ENCODE measurements around the gene BANK1.
A peak's percentile ranks its signal among the peaks of the same experiment; 100 is the strongest.

Gene BANK1

DNA sequence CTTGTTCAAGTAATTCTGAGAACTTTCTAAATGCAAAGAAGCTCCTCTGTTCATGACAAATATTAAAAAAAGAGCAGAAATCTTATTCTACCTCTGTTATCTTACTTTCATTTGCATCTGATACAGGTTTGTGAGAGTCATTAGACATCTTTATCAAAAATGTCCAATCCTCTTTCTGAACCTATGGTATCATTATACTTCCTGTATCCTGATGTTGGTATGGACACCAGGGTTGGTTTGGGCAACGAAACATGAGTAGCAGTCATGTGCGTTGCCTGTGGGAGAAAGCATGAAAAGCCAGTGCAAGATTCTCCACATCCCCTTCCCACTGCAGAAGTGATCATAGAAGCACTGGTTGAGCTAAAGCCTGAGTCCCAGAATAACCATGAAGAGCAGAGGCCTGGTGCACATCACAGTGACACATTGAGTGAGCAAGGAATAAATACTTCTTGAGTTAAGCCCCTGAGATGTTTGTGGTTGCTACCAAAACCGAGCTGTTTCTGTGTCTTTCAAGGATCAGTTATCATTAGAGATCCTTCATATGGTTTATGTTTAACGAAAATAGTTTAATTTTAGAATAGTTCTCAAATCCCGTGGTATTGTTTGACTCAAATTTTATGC, 197.2 kb downstream of the BANK1 start:
- no peaks in the 10 kb centered on the region for H3K36me3 ChIP-seq (ENCODE audit: insufficient read depth, low read length)
- no peaks in the 10 kb centered on the region for H4K20me1 ChIP-seq (ENCODE audit: insufficient read depth, low read length)
- no peak overlapping the region for H3K4me3 ChIP-seq (ENCODE audit: low read depth in 1 of 2, low read length in 2 of 2)
- no peak overlapping the region for H3K27ac ChIP-seq (ENCODE audit: low read length)
- H3K9me3 ChIP-seq (ENCODE audit: insufficient read depth, low read length, severe bottlenecking): no peaks in the 10 kb centered on the region
- DNase-seq (no peak), ATAC-seq (ENCODE audit: insufficient read depth, low read depth) (no peak)
- H3K27me3 ChIP-seq (ENCODE audit: insufficient read depth, low read length, poor library complexity): no peaks in the 10 kb centered on the region
- no peak overlapping the region for H2AFZ ChIP-seq (ENCODE audit: low read depth, low read length)
- H3K4me1 ChIP-seq (ENCODE audit: insufficient read depth, low read length): no peaks in the 10 kb centered on the region
- H3K4me2 ChIP-seq (ENCODE audit: insufficient read depth, low read length): no peak overlapping the region
- TF ChIP-seq, protein P1, sequence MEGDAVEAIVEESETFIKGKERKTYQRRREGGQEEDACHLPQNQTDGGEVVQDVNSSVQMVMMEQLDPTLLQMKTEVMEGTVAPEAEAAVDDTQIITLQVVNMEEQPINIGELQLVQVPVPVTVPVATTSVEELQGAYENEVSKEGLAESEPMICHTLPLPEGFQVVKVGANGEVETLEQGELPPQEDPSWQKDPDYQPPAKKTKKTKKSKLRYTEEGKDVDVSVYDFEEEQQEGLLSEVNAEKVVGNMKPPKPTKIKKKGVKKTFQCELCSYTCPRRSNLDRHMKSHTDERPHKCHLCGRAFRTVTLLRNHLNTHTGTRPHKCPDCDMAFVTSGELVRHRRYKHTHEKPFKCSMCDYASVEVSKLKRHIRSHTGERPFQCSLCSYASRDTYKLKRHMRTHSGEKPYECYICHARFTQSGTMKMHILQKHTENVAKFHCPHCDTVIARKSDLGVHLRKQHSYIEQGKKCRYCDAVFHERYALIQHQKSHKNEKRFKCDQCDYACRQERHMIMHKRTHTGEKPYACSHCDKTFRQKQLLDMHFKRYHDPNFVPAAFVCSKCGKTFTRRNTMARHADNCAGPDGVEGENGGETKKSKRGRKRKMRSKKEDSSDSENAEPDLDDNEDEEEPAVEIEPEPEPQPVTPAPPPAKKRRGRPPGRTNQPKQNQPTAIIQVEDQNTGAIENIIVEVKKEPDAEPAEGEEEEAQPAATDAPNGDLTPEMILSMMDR (IDR thresholded peaks at IDR 0.05; ENCODE audit: borderline replicate concordance, extremely low read depth, low read length, poor library complexity, severe bottlenecking): no peak
- TF ChIP-seq EZH2 (IDR thresholded peaks at IDR 0.05; ENCODE audit: borderline replicate concordance, low read depth, low read length, severe bottlenecking): no peak
- H3K79me2 ChIP-seq (ENCODE audit: insufficient read depth, low read length): no peaks in the 10 kb centered on the region
- H3K9ac ChIP-seq (ENCODE audit: low read depth, low read length): no peak overlapping the region

DNA sequence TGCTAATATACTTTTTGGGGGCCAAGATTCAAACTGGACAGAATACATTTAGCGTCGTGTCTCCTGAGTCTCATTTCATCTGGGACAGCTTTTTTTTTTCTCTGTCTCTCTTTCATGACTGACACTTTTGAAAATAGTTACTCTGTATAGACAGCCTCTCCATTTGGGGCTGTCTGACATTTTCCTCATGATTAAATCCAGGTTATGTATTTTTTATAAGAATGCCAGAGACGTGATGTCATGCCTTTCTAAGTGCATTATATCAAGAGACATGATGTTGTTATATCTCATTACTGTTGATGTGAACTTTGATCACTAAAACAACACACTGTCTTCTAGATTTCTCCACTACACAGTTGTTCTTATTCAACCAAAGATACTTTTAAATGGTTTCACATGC, 199.0 kb downstream of the BANK1 start:
- no peak overlapping the region for H3K4me2 ChIP-seq (ENCODE audit: insufficient read depth, low read length)
- H2AFZ ChIP-seq (ENCODE audit: low read depth, low read length): no peak overlapping the region
- H3K79me2 ChIP-seq (ENCODE audit: insufficient read depth, low read length): no peaks in the 10 kb centered on the region
- H3K9me3 ChIP-seq (ENCODE audit: insufficient read depth, low read length, severe bottlenecking): no peaks in the 10 kb centered on the region
- no peaks in the 10 kb centered on the region for H4K20me1 ChIP-seq (ENCODE audit: insufficient read depth, low read length)
- ATAC-seq (ENCODE audit: insufficient read depth, low read depth): no peak
- DNase-seq: no peak
- TF ChIP-seq EZH2 (IDR thresholded peaks at IDR 0.05; ENCODE audit: borderline replicate concordance, low read depth, low read length, severe bottlenecking): no peak
- TF ChIP-seq, protein P1 (IDR thresholded peaks at IDR 0.05; ENCODE audit: borderline replicate concordance, extremely low read depth, low read length, poor library complexity, severe bottlenecking): no peak
- no peak overlapping the region for H3K4me3 ChIP-seq (ENCODE audit: low read depth in 1 of 2, low read length in 2 of 2)
- H3K27ac ChIP-seq (ENCODE audit: low read length): no peak overlapping the region
- no peaks in the 10 kb centered on the region for H3K27me3 ChIP-seq (ENCODE audit: insufficient read depth, low read length, poor library complexity)
- H3K36me3 ChIP-seq (ENCODE audit: insufficient read depth, low read length): no peaks in the 10 kb centered on the region
- H3K9ac ChIP-seq (ENCODE audit: low read depth, low read length): no peak overlapping the region
- H3K4me1 ChIP-seq (ENCODE audit: insufficient read depth, low read length): no peaks in the 10 kb centered on the region

DNA sequence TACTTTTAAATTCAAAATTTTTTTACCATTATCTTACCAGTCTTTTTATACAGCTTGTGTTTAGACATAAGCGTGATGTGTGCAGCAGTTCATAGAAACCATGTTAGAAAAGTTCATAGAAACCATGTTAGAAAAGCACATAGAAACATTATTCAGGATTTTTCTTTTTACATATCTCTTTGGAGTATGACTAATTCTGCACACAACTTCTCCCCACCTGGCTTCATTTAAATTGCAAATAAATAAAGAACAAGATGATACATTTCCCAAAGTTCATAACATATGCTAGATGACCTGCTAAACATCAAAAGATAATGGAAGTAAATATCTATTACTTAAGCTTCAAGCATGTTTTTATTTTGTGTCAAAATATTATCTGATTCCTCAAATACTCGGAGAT, 201.9 kb downstream of the BANK1 start:
- Histone ChIP-seq H3K79me2 (ENCODE audit: insufficient read depth, low read length) (no peaks in the 10 kb centered on the region), H3K27me3 (ENCODE audit: insufficient read depth, low read length, poor library complexity) (no peaks in the 10 kb centered on the region), H3K4me2 (ENCODE audit: insufficient read depth, low read length) (no peak overlapping the region), H2AFZ (ENCODE audit: low read depth, low read length) (0 out of 2 replicates have a peak overlapping the region, but pooled peaks have one; percentile 15), H3K27ac (ENCODE audit: low read length) (no peak overlapping the region), H3K9me3 (ENCODE audit: insufficient read depth, low read length, severe bottlenecking) (no peaks in the 10 kb centered on the region), H3K36me3 (ENCODE audit: insufficient read depth, low read length) (no peaks in the 10 kb centered on the region), H4K20me1 (ENCODE audit: insufficient read depth, low read length) (no peaks in the 10 kb centered on the region), H3K9ac (ENCODE audit: low read depth, low read length) (no peak overlapping the region), H3K4me3 (ENCODE audit: low read depth in 1 of 2, low read length in 2 of 2) (no peak overlapping the region), H3K4me1 (ENCODE audit: insufficient read depth, low read length) (no peaks in the 10 kb centered on the region)
- ATAC-seq (ENCODE audit: insufficient read depth, low read depth) (no peak), DNase-seq (no peak)
- TF ChIP-seq, protein P1 (IDR thresholded peaks at IDR 0.05; ENCODE audit: borderline replicate concordance, extremely low read depth, low read length, poor library complexity, severe bottlenecking): no peak
- TF ChIP-seq EZH2 (IDR thresholded peaks at IDR 0.05; ENCODE audit: borderline replicate concordance, low read depth, low read length, severe bottlenecking): no peak
